Measurements from ENCODE around the gene CRYBB1. TPM values are rescaled to one million over a fixed set of nuclear protein-coding genes. Genes with fewer than 3 reads are reported as not detected.

Gene CRYBB1
- total and polyA plus RNA-seq, 2 experiments from 2014 or later = 1.6 to 3.7 TPM

DNA sequence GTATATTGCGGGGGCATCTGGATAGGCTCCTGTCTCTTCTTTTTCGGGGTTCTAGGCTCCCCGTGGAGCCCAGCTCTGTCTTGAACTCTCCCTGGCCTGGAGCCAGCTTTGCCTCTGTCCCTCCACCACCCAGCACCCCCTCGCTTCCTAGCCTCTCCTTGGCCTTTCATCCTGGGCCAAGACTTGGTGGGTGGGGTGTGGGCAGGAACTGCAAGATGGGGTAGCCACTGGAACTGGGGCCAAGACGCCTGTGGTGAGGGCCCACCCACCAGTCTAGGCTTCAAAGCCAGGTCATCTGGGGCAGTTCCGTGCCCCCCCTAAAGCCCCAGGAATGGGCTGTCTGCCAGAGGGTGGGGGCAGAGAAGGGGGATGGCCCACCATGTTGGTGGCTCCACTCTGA, 1.7 kb upstream of the CRYBB1 start:
- Histone ChIP-seq H3K79me2 (replicated peaks; ENCODE audit: insufficient read depth) (no peaks in the 10 kb centered on the region), H3K4me3 (no peak overlapping the region), H3K27me3 (ENCODE audit: insufficient read depth) (peaks cover 12% of the 10 kb centered on the region), H3K36me3 (ENCODE audit: insufficient read depth) (no peaks in the 10 kb centered on the region), H3K4me2 (no peak overlapping the region), H3K9me2 (ENCODE audit: insufficient read depth) (no peaks in the 10 kb centered on the region), H3F3A (replicated peaks; ENCODE audit: low read depth) (peaks cover 16% of the 10 kb centered on the region), H4K20me1 (replicated peaks; ENCODE audit: insufficient read depth) (no peaks in the 10 kb centered on the region), H2AFZ (no peak overlapping the region), H3K27ac (ENCODE audit: low read depth) (no peak overlapping the region), H3K4me1 (ENCODE audit: insufficient read depth) (peaks cover 38% of the 10 kb centered on the region)
- H3K27ac Mint-ChIP-seq = no peak overlapping the region
- TF ChIP-seq JUNB (IDR thresholded peaks at IDR 0.05; ENCODE audit: unreplicated experiment) = no peak
- no peak for TF ChIP-seq ZNF331 (CRISPR knock-in tag; IDR thresholded peaks at IDR 0.05; ENCODE audit: low read depth)
- TF ChIP-seq, protein P1, sequence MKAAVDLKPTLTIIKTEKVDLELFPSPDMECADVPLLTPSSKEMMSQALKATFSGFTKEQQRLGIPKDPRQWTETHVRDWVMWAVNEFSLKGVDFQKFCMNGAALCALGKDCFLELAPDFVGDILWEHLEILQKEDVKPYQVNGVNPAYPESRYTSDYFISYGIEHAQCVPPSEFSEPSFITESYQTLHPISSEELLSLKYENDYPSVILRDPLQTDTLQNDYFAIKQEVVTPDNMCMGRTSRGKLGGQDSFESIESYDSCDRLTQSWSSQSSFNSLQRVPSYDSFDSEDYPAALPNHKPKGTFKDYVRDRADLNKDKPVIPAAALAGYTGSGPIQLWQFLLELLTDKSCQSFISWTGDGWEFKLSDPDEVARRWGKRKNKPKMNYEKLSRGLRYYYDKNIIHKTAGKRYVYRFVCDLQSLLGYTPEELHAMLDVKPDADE (IDR thresholded peaks at IDR 0.05) = no peak
- TF ChIP-seq EZH2 (IDR thresholded peaks at IDR 0.05; ENCODE audit: low read depth, unreplicated experiment) = no peak
- TF ChIP-seq, protein P2, sequence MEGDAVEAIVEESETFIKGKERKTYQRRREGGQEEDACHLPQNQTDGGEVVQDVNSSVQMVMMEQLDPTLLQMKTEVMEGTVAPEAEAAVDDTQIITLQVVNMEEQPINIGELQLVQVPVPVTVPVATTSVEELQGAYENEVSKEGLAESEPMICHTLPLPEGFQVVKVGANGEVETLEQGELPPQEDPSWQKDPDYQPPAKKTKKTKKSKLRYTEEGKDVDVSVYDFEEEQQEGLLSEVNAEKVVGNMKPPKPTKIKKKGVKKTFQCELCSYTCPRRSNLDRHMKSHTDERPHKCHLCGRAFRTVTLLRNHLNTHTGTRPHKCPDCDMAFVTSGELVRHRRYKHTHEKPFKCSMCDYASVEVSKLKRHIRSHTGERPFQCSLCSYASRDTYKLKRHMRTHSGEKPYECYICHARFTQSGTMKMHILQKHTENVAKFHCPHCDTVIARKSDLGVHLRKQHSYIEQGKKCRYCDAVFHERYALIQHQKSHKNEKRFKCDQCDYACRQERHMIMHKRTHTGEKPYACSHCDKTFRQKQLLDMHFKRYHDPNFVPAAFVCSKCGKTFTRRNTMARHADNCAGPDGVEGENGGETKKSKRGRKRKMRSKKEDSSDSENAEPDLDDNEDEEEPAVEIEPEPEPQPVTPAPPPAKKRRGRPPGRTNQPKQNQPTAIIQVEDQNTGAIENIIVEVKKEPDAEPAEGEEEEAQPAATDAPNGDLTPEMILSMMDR (conservative IDR thresholded peaks at IDR 0.05; ENCODE audit: low read depth in 2 of 2) = no peak
- TF ChIP-seq, protein P3, sequence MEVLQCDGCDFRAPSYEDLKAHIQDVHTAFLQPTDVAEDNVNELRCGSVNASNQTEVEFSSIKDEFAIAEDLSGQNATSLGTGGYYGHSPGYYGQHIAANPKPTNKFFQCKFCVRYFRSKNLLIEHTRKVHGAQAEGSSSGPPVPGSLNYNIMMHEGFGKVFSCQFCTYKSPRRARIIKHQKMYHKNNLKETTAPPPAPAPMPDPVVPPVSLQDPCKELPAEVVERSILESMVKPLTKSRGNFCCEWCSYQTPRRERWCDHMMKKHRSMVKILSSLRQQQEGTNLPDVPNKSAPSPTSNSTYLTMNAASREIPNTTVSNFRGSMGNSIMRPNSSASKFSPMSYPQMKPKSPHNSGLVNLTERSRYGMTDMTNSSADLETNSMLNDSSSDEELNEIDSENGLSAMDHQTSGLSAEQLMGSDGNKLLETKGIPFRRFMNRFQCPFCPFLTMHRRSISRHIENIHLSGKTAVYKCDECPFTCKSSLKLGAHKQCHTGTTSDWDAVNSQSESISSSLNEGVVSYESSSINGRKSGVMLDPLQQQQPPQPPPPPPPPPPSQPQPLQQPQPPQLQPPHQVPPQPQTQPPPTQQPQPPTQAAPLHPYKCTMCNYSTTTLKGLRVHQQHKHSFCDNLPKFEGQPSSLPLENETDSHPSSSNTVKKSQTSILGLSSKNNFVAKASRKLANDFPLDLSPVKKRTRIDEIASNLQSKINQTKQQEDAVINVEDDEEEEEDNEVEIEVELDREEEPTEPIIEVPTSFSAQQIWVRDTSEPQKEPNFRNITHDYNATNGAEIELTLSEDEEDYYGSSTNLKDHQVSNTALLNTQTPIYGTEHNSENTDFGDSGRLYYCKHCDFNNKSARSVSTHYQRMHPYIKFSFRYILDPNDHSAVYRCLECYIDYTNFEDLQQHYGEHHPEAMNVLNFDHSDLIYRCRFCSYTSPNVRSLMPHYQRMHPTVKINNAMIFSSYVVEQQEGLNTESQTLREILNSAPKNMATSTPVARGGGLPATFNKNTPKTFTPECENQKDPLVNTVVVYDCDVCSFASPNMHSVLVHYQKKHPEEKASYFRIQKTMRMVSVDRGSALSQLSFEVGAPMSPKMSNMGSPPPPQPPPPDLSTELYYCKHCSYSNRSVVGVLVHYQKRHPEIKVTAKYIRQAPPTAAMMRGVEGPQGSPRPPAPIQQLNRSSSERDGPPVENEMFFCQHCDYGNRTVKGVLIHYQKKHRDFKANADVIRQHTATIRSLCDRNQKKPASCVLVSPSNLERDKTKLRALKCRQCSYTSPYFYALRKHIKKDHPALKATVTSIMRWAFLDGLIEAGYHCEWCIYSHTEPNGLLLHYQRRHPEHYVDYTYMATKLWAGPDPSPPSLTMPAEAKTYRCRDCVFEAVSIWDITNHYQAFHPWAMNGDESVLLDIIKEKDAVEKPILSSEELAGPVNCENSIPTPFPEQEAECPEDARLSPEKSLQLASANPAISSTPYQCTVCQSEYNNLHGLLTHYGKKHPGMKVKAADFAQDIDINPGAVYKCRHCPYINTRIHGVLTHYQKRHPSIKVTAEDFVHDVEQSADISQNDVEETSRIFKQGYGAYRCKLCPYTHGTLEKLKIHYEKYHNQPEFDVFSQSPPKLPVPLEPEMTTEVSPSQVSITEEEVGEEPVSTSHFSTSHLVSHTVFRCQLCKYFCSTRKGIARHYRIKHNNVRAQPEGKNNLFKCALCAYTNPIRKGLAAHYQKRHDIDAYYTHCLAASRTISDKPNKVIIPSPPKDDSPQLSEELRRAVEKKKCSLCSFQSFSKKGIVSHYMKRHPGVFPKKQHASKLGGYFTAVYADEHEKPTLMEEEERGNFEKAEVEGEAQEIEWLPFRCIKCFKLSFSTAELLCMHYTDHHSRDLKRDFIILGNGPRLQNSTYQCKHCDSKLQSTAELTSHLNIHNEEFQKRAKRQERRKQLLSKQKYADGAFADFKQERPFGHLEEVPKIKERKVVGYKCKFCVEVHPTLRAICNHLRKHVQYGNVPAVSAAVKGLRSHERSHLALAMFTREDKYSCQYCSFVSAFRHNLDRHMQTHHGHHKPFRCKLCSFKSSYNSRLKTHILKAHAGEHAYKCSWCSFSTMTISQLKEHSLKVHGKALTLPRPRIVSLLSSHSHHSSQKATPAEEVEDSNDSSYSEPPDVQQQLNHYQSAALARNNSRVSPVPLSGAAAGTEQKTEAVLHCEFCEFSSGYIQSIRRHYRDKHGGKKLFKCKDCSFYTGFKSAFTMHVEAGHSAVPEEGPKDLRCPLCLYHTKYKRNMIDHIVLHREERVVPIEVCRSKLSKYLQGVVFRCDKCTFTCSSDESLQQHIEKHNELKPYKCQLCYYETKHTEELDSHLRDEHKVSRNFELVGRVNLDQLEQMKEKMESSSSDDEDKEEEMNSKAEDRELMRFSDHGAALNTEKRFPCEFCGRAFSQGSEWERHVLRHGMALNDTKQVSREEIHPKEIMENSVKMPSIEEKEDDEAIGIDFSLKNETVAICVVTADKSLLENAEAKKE (CRISPR knock-in tag; IDR thresholded peaks at IDR 0.05) = no peak
- TF ChIP-seq, protein P4, sequence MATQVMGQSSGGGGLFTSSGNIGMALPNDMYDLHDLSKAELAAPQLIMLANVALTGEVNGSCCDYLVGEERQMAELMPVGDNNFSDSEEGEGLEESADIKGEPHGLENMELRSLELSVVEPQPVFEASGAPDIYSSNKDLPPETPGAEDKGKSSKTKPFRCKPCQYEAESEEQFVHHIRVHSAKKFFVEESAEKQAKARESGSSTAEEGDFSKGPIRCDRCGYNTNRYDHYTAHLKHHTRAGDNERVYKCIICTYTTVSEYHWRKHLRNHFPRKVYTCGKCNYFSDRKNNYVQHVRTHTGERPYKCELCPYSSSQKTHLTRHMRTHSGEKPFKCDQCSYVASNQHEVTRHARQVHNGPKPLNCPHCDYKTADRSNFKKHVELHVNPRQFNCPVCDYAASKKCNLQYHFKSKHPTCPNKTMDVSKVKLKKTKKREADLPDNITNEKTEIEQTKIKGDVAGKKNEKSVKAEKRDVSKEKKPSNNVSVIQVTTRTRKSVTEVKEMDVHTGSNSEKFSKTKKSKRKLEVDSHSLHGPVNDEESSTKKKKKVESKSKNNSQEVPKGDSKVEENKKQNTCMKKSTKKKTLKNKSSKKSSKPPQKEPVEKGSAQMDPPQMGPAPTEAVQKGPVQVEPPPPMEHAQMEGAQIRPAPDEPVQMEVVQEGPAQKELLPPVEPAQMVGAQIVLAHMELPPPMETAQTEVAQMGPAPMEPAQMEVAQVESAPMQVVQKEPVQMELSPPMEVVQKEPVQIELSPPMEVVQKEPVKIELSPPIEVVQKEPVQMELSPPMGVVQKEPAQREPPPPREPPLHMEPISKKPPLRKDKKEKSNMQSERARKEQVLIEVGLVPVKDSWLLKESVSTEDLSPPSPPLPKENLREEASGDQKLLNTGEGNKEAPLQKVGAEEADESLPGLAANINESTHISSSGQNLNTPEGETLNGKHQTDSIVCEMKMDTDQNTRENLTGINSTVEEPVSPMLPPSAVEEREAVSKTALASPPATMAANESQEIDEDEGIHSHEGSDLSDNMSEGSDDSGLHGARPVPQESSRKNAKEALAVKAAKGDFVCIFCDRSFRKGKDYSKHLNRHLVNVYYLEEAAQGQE (IDR thresholded peaks at IDR 0.05; ENCODE audit: unreplicated experiment) = no peak
- TF ChIP-seq ZNF114 (CRISPR knock-in tag; IDR thresholded peaks at IDR 0.05) = no peak
- no peak for TF ChIP-seq STAT1 (IDR thresholded peaks at IDR 0.05; ENCODE audit: unreplicated experiment)
- TF ChIP-seq NANOG (IDR thresholded peaks at IDR 0.05; ENCODE audit: borderline replicate concordance) = no peak
- TF ChIP-seq EZH2phosphoT487 (IDR thresholded peaks at IDR 0.05; ENCODE audit: unreplicated experiment) = no peak
- TF ChIP-seq CREB1 (CRISPR knock-in tag; IDR thresholded peaks at IDR 0.05; ENCODE audit: low read depth) = no peak
- TF ChIP-seq POLR2AphosphoS5 (IDR thresholded peaks at IDR 0.05; ENCODE audit: low read depth) = no peak
- no peaks in the 10 kb centered on the region; the same call in 2 of the 3 replicates for H3K9me3 Mint-ChIP-seq
- DNase-seq (ENCODE audit: low spot score) (no peak), ATAC-seq (no peak)
- no peak overlapping the region for H3K4me3 Mint-ChIP-seq
- peaks cover 29% of the 10 kb centered on the region for H3K27me3 Mint-ChIP-seq (ENCODE audit: insufficient read depth, low read depth, poor library complexity)
- H3K36me3 Mint-ChIP-seq (ENCODE audit: low read depth) = no peaks in the 10 kb centered on the region; the same call in 2 of the 3 replicates
- H3K4me1 Mint-ChIP-seq = peaks cover 41% of the 10 kb centered on the region
